CD14-positive monocyte (primary cell): Measurements from ENCODE around the gene TRPC6. TPM values are rescaled to one million over a fixed set of nuclear protein-coding genes. Genes with fewer than 3 reads are reported as not detected.

Source experiments
- DNase-seq, 3 donors: peaks; one replicate each; pipeline ENCODE4 v3.0.0-alpha.2; 2011 to 2022
- H2AFZ ChIP-seq: 2 replicates; pipeline ENCODE4 v1.6.0; 2012; ENCODE audit warnings: mild to moderate bottlenecking, low read depth, low read length, inconsistent platforms; ENCODE audit not compliant: insufficient read depth, poor library complexity, severe bottlenecking
- H3K27ac ChIP-seq, 2 donors: 1 replicate in 1 of 2; 2 replicates in 1 of 2; pipeline ENCODE4 v1.5.1; 2012 to 2013; ENCODE audit warnings: low read length in 2 of 2, control low read depth in 1 of 2, inconsistent platforms in 1 of 2, low read depth in 1 of 2, mild to moderate bottlenecking in 1 of 2
- H3K27me3 ChIP-seq, 2 donors: one replicate each; pipeline versions ENCODE4 v1.6.0 to v1.6.1; 2011 to 2013; ENCODE audit warnings: low read length in 2 of 2; ENCODE audit not compliant: control insufficient read depth in 2 of 2, insufficient read depth in 2 of 2
- H3K36me3 ChIP-seq, 2 donors: replicated peaks in 1 of 2; 1 replicate in 1 of 2; 2 replicates in 1 of 2; pipeline versions ENCODE4 v1.5.1 to v1.6.1; 2012 to 2013; ENCODE audit warnings: low read length in 2 of 2, control low read depth in 1 of 2, inconsistent platforms in 1 of 2, mild to moderate bottlenecking in 1 of 2; ENCODE audit not compliant: insufficient read depth in 2 of 2, control insufficient read depth in 1 of 2
- H3K4me1 ChIP-seq, 2 donors: 1 replicate in 1 of 2; 2 replicates in 1 of 2; pipeline versions ENCODE4 v1.5.1 to v1.6.1; 2012 to 2013; ENCODE audit warnings: low read length in 2 of 2, control low read depth in 1 of 2, inconsistent platforms in 1 of 2, mild to moderate bottlenecking in 1 of 2, moderate library complexity in 1 of 2; ENCODE audit not compliant: insufficient read depth in 2 of 2, control insufficient read depth in 1 of 2
- H3K4me2 ChIP-seq: replicated peaks from 2 replicates; pipeline ENCODE3; 2012; ENCODE audit warnings: low read length, moderate library complexity, mild to moderate bottlenecking; ENCODE audit not compliant: poor library complexity, severe bottlenecking; ENCODE audit errors: extremely low read depth
- H3K4me3 ChIP-seq, 3 experiments: fragments of 200-600 bp in 1 of 3; sonication (generic) in 1 of 3; replicated peaks in 1 of 3; 1 replicate in 2 of 3; 2 replicates in 1 of 3; pipeline ENCODE4 v1.5.1; 2011 to 2013; ENCODE audit warnings: low read length in 3 of 3, mild to moderate bottlenecking in 3 of 3, control low read depth in 2 of 3, low read depth in 2 of 3, inconsistent platforms in 1 of 3, moderate library complexity in 1 of 3
- H3K79me2 ChIP-seq: 2 replicates; pipeline ENCODE4 v1.6.0; 2012; ENCODE audit warnings: mild to moderate bottlenecking, control low read depth, inconsistent platforms, low read length, moderate library complexity; ENCODE audit not compliant: insufficient read depth
- H3K9ac ChIP-seq: 2 replicates; pipeline ENCODE4 v1.6.0; 2017; ENCODE audit warnings: low read length, mild to moderate bottlenecking; ENCODE audit not compliant: insufficient read depth, poor library complexity, severe bottlenecking
- H3K9me3 ChIP-seq, 2 donors: replicated peaks in 1 of 2; 1 replicate in 1 of 2; 2 replicates in 1 of 2; pipeline versions ENCODE4 v1.5.1 to v1.6.1; 2012 to 2013; ENCODE audit warnings: low read length in 2 of 2, control low read depth in 1 of 2; ENCODE audit not compliant: control insufficient read depth in 1 of 2, insufficient read depth in 1 of 2
- H4K20me1 ChIP-seq: 2 replicates; pipeline ENCODE4 v1.6.0; 2012; ENCODE audit warnings: mild to moderate bottlenecking, low read length, control low read depth, moderate library complexity; ENCODE audit not compliant: insufficient read depth
- H3K27ac Mint-ChIP-seq, 7 donors: one replicate each; pipeline ENCODE4 v1.8.0; 2020; ENCODE audit warnings: mild to moderate bottlenecking in 7 of 7, mixed read lengths in 7 of 7, moderate library complexity in 6 of 7, inconsistent platforms in 2 of 7
- H3K27me3 Mint-ChIP-seq, 3 donors: one replicate each; pipeline ENCODE4 v1.8.0; 2021 to 2022; ENCODE audit warnings: low read depth in 3 of 3, mild to moderate bottlenecking in 3 of 3, mixed read lengths in 3 of 3, moderate library complexity in 3 of 3, inconsistent platforms in 1 of 3
- H3K36me3 Mint-ChIP-seq, 2 donors: one replicate each; pipeline ENCODE4 v1.8.0; 2020; ENCODE audit warnings: mixed read lengths in 2 of 2, inconsistent platforms in 1 of 2, mild to moderate bottlenecking in 1 of 2
- H3K4me1 Mint-ChIP-seq: one replicate; pipeline ENCODE4 v1.8.0; 2020; ENCODE audit warnings: mild to moderate bottlenecking, mixed read lengths
- H3K4me3 Mint-ChIP-seq, 2 donors: one replicate each; pipeline ENCODE4 v1.8.0; 2020; ENCODE audit warnings: mild to moderate bottlenecking in 2 of 2, mixed read lengths in 2 of 2, moderate library complexity in 1 of 2
- H3K9me3 Mint-ChIP-seq, 7 donors: one replicate each; pipeline ENCODE4 v1.8.0; 2020 to 2022; ENCODE audit warnings: mixed read lengths in 7 of 7, mild to moderate bottlenecking in 6 of 7, moderate library complexity in 6 of 7, inconsistent platforms in 2 of 7
- WGBS: methylation state at CpG from one replicate; pipeline ENCODE4 v1.1.5; 2013; ENCODE audit warnings: missing lambda C conversion rate; ENCODE audit not compliant: insufficient coverage; 5-methylcytosine and 5-hydroxymethylcytosine counted together
- intact Hi-C, 2 donors: fragments of 100-400 bp; cut with micrococcal nuclease; formaldehyde crosslinking; loops; one replicate each; pipeline versions ENCODE4 v1.15.0 to v1.15.1; 2023
- polyA plus RNA-seq, 3 donors: library from polyadenylated mRNA; depleted of rRNA in 1 of 3; unstranded in 2 of 3; stranded (reverse) in 1 of 3; fragments of 300-500 nt in 2 of 3; fragments of >200 nt in 1 of 3; fragmentation: Illumina TruSeq in 2 of 3; gene quantifications; 1 replicate in 2 of 3; 2 replicates in 1 of 3; pipeline ENCODE4 v1.2.3, GENCODE V29; 2012 to 2021
- TF ChIP-seq, protein P1 (sequence below): fragments of 200-600 bp; IDR thresholded peaks from one replicate; pipeline ENCODE4 v1.8.0; 2022; ENCODE audit warnings: antibody characterized with exemption, mild to moderate bottlenecking

Gene TRPC6
- polyA plus RNA-seq, 3 donors, result 0.01 TPM; not detected in 2

DNA sequence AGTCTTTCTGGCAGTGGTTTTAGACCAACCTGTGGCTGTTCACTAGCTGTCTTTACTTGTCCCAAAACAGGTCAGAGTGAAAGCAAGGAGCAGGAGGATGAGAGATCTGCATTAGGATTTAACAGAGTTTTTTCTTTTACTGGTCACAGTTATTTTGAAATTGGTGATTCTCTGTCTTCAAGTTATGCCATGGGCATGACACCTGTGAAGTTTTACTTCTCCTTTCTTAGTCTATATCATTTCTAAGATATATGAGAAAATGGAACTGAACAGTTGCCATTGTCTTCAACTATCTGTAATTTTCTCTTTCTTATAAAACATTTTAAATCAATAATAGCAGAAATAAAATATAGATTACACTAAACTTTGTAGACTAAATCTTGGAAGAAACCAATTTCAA is 60.6 kb downstream of the TRPC6 start:
- Histone ChIP-seq H4K20me1 (no peaks in the 10 kb centered on the region), H3K27ac (no peak overlapping the region), H3K4me1 (no peaks in the 10 kb centered on the region), H3K4me2 (no peak overlapping the region), H3K9ac (no peak overlapping the region), H3K36me3 (no peaks in the 10 kb centered on the region), H3K27me3 (no peaks in the 10 kb centered on the region), H3K4me3 (no peak overlapping the region), H2AFZ (no peak overlapping the region), H3K79me2 (no peaks in the 10 kb centered on the region), H3K9me3 (peaks cover 0 to 7% of the 10 kb centered on the region in 2 donors)
- TF ChIP-seq, protein P1, sequence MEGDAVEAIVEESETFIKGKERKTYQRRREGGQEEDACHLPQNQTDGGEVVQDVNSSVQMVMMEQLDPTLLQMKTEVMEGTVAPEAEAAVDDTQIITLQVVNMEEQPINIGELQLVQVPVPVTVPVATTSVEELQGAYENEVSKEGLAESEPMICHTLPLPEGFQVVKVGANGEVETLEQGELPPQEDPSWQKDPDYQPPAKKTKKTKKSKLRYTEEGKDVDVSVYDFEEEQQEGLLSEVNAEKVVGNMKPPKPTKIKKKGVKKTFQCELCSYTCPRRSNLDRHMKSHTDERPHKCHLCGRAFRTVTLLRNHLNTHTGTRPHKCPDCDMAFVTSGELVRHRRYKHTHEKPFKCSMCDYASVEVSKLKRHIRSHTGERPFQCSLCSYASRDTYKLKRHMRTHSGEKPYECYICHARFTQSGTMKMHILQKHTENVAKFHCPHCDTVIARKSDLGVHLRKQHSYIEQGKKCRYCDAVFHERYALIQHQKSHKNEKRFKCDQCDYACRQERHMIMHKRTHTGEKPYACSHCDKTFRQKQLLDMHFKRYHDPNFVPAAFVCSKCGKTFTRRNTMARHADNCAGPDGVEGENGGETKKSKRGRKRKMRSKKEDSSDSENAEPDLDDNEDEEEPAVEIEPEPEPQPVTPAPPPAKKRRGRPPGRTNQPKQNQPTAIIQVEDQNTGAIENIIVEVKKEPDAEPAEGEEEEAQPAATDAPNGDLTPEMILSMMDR, result no peak
- Mint-ChIP-seq H3K4me3 (no peak overlapping the region), H3K36me3 (no peaks in the 10 kb centered on the region), H3K4me1 (no peaks in the 10 kb centered on the region), H3K27ac (no peak overlapping the region), H3K27me3 (no peaks in the 10 kb centered on the region), H3K9me3 (peaks cover 2 to 8% (median 4%) of the 10 kb centered on the region in 7 donors)
- DNase-seq, result no peak
- intact Hi-C loops, result no loop called here

- no peaks in the 10 kb centered on the region for H3K4me1 Mint-ChIP-seq
- H3K4me3 Mint-ChIP-seq, result no peak overlapping the region
- H3K4me2 ChIP-seq, result no peak overlapping the region
- no peaks in the 10 kb centered on the region for H3K36me3 Mint-ChIP-seq
- no peak overlapping the region for H3K4me3 ChIP-seq
- no peak overlapping the region for H3K27ac ChIP-seq
- no peaks in the 10 kb centered on the region for H3K79me2 ChIP-seq
- no peaks in the 10 kb centered on the region for H3K27me3 ChIP-seq
- H2AFZ ChIP-seq, result no peak overlapping the region
- no peaks in the 10 kb centered on the region for H4K20me1 ChIP-seq
- H3K4me1 ChIP-seq, result no peaks in the 10 kb centered on the region
- no CpG with 5 or more reads among the region's 2 CpGs for WGBS
- TF ChIP-seq, protein P1, result no peak
- H3K9ac ChIP-seq, result no peak overlapping the region
- H3K36me3 ChIP-seq, result no peaks in the 10 kb centered on the region
- peaks cover 2 to 8% (median 4%) of the 10 kb centered on the region in 7 donors for H3K9me3 Mint-ChIP-seq
- no peak overlapping the region for H3K27ac Mint-ChIP-seq
- no peaks in the 10 kb centered on the region for H3K27me3 Mint-ChIP-seq
- peaks cover 0 to 7% of the 10 kb centered on the region in 2 donors for H3K9me3 ChIP-seq
- DNase-seq, result no peak
- intact Hi-C loops, result no loop called here
Observed at GRCh38 chr11:101521821-101522220, 62.0 kb downstream of the TRPC6 start.
